ENCODE results near the gene PLXNC1.

PLXNC1 gene

DNA sequence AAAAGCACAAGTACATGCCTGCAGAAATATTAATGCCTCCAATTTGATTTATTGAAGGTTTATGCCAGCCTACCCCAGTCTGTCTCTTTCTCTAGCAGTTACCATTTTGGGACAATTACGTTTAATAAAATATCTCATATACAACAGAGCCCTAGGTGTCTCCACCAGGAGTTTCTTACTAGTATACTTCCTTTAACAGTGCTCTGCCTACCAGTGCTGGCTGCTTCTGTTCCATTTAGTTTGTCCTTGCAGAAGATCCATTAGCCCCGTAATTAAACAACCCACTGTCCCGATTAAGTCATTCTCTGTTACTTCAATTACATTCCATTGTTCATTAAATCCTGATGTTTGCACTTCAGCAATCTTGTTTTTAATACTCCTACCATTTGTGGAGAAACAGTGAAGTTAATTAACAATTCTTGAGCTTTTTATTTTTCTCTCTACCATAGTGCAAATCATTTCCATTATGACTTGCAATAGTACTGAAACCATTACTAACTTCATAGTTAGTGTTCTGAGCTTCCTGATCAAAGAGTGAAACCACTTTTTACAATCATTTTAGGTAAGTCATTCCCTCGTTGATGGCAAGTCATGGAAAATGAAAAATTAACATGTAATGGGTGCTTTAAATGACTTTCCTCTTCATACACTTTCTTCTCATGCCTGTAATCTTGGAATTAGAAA, 121.1 kb downstream of the PLXNC1 start:
- DNase-seq, result no peak

DNA sequence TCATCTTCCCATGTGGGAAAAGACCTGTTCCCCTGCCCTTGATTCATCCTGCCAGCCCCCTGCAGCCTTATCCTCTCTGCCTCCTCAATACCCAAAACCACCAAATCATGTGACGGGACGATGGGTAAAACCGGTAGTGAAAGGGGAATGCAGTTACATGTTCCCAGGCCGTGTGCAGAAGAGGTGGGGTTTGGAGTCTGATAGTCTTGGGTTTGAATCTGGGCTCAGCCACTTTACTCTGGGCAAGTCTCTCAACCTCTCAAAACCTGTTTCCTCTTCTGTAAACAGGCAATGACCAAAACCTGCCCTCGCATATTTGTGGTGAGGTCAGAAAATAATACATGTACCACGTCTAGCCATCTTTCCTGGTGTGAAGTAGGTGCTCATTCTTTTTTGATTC, 123.0 kb downstream of the PLXNC1 start:
- DNase-seq, result no peak

GRCh38 chr12:94272280-94272679, 123.9 kb downstream of the PLXNC1 start:
- DNase-seq, result no peak

- DNase-seq, result no peak
Measured at GRCh38 chr12:94273272-94273671, 124.9 kb downstream of the PLXNC1 start.

GRCh38 chr12:94276725-94277124, 128.3 kb downstream of the PLXNC1 start:
- DNase-seq, result no peak

- DNase-seq, result no peak
Measured at GRCh38 chr12:94277426-94278000, 129.1 kb downstream of the PLXNC1 start.

DNA sequence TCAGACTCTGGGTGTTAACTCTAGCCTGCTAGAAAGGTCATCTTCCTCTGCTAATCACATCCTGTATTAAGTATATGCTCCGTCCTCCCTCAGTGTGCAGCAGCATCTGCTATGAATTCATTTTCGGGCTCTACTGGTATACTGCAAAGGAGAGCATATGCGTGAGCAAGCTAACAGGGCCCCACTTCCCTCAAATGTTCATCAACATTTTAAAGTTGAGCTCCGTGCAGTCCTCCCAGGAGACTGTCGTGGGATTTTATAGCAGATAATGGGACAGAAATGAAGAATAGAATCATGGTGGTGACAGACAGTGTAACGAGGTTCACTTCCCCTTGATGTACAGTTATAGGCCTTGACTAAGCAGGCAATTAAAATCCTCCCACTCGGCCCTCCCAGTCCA, 131.7 kb downstream of the PLXNC1 start:
- DNase-seq, result no peak

DNA sequence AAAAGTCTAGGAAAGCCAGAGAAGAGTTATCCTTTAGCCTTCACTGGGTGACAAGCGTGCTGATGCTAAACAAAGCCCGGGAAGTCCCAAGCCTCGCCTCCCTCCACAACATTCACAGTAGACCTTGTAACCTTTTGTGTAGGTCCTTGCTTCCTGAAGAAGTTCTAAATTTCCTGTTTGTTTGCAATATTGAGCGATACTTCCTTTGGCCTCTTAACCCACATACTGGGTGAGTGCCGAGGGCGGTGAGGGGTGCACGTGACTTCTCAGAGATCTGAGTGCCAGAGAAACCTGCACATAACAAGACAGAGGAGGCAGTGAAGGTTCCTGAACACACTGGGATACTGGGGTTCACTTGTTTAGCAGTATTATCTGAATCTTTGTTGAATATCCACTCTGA, 134.3 kb downstream of the PLXNC1 start:
- DNase-seq, result no peak

DNA sequence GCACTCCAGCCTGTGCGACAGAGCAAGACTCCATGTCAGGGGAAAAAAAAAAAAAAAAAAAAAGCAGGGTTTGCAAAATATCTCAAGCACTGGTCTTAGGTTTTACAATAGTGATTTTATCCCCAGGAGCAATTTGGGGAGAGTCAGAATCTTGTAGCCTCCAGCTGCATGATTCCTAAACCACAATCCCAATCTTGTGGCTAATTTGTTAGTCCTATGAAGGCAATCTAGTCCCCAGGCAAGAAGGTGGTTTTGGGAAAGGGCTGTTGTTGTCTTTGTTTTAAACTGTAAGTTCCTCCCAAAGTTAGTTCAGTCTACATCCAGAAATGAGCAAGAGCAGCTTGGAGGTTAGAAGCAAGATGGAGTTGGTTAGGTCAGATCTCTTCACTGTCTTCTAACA, 135.7 kb downstream of the PLXNC1 start:
- no peak for DNase-seq

DNA sequence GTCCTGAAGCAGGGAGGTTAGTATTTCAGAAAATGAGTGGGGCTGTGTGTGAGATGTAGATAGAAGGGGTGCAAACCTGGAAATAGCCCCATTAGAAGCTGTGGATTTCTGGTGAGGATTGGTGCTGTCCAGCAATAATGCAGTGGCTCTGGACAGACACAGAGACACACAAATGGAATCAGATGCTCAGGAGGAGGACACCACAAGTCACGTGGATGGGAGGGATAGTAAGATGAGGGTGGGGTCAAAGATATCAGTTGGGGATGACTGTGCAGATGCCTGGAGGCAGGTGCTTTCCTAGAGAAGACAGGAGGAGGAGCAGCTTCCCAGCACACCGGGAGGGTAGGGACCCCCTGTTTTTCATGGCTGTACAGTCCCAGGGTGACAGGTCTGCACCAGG, 136.5 kb downstream of the PLXNC1 start:
- no peak for DNase-seq

DNA sequence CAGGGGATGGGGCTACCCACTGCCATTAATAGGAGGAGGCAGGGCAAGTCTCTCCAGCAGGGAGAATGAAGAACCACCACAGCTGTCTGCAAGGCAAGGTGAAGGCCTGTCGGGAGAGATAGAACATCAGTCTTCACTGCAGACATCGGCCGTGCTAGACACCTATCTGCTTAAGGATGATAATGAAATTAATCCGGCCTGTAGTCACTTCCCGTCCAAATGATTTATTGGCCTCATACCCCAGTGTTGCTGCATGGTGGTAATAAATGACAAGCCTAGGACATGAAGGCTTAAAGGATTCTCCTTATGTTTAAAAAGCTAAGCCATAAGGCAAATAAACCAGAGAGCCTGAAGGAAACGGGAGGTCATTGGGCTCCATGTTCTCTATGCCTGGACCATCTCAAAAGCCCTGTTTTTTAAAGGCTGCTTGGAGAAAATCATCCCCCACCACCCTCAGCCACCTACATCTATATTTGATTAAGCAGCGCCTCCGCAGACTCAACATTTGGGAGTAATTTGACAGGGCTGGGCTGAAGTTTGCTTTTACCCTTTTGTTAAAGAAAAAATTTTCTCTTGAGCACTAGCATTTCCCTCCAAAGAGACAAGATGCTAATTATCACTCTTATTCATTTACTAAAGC, 137.7 kb downstream of the PLXNC1 start:
- no peak for DNase-seq

GRCh38 chr12:94286583-94287244, 138.3 kb downstream of the PLXNC1 start:
- DNase-seq, result no peak

GRCh38 chr12:94287245-94287628, 138.9 kb downstream of the PLXNC1 start:
- DNase-seq, result no peak

GRCh38 chr12:94289461-94290312, 141.3 kb downstream of the PLXNC1 start:
- DNase-seq, result no peak

- no peak for DNase-seq
Measured at GRCh38 chr12:94290353-94290752, 142.0 kb downstream of the PLXNC1 start.

DNA sequence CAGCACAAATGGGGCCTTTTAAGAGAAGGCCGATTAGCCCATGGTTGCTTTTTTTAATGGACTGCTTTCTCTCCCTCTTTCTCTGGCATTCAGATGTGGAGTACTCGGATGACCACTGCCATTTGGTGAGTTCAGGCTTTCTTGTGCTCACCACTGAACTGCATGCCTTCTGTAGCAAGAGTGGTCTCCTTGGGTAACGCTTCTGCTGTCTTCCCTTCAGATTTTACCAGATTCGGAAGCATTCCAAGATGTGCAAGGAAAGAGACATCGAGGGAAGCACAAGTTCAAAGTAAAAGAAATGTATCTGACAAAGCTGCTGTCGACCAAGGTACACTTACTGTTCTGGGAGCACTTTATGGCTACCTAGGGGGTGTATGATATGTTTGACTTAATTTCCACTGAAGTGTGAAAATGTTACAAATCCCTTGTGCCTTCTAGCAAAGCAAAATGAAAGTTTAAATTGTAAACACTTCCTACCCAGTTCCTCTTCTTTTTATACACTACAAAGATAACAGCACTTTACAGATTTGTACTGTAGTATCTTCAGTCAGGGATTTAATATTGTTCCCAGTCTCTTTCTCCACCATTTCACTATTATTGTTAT, 148.8 kb downstream of the PLXNC1 start:
- no peak for DNase-seq

DNA sequence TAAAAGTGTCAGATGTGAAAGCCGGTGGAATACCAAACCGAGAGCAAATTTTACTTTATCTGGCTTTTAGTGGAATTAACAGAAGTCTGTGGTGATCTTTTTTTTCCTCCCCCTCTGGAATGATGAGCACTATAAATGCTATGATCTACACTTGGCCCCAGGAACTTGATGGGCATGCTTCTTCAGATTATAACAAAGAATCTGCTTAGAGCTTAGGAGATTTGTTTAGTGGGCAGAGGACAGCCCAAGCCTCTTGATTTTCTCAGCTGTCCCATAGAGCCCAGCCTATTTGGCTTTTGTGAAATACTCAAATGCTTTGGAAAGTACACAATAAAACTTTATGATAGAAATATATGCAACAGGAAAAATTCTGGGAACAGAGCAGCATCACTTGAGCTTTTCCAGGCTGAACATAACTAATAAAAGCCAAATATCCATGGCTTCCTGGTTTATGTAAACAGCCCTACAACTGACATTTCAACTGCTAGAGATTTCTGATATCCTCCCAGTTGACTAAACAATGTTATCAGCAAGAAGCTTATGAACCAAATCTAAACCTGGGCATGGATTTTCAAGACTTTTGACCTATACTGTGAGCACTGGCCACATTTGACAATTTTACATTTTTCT, 149.6 kb downstream of the PLXNC1 start:
- DNase-seq, result no peak

- DNase-seq, result no peak
Measured at GRCh38 chr12:94299846-94300245, 151.5 kb downstream of the PLXNC1 start.

DNA sequence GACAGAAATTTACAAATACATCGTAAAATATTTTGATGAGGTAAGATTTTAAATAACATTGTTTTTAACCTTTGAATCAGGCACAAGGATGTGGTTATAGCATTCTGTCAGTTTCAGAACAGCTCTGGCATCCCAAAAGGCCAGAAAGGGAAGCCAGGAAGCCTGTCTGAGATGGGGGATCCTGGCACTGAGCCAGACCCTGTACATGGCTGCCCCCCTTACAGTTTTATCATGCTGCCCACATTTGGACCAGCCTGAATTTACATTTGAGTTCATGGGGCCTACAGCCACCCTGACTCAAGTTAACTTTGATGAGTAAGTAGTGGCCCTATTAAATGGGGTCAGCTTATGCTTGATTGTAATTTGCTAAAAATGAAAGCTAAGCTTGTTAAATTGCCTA, 155.6 kb downstream of the PLXNC1 start:
- no peak for DNase-seq

DNA sequence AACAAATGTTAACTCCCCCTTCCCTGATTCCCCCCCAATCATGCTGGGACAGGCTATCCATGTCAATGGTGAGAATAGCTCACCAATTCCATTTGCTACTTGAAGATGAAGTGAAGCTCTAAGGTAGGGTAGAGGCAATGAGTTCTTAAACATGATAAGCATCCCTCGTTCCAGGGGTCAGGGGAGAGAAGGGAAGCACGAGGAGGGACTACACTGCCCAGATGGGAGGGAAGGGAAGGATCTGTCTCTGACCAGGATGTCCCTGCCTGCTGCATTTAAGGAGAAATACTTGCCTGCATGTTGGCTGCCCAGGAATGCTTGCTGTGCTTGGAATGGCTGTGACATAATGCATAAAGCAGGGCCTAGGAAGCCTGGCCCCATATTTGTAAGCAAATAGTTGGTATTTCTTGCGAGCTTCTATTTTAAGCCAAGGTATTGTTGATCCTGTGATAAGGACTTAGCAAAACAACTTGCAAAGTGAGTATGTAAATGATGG, 156.2 kb downstream of the PLXNC1 start:
- DNase-seq, result no peak

GRCh38 chr12:94305130-94305957, 157.0 kb downstream of the PLXNC1 start:
- DNase-seq, result no peak
